Measurements from ENCODE around the gene GNL2. TPM values are rescaled to one million over a fixed set of nuclear protein-coding genes. Genes with fewer than 3 reads are reported as not detected.

Gene GNL2
- total and polyA plus RNA-seq, 9 of the 15 experiments (the other 6 are each of a cell fraction or from before 2014, with no cell fraction given) = 156 to 371 (median 263) TPM

DNA sequence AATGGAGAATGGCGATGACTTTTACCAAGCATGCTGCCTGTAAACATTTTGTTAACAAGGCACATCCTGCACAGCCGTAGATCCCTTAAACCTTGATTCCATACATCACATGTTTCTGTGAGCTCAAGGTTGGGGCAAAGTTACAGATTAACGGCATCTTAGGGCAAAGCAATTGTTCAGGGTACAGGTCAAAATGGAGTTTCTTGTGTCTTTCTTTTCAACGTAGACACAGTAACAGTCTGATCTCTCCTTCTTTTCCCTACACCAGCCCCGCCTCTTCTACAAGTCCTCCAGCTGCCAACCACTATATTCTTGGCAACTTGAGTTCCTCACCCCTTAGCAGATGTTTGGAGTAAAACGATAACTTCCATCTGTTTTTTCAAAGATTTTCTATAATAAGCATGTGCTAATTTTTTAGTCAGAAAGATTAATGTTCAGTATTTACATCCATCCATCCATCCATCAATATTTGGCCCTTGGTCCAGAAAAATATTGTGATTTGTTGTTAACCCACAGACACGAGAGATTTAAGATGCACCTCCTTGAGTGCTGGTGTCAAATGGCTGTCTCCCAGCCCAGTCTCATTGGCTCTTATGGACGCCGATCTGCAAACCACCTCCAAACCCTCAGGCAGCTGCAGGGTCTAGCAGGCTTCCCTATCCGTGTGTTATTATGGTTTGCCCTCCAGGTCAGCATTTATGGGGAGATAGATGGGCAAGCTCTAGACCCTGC is 35.2 kb downstream of the GNL2 start (continued):
- 0 out of 2 replicates have a peak, but pooled peaks have one; percentile 9 for TF ChIP-seq ZNF561 (CRISPR knock-in tag; conservative IDR thresholded peaks at IDR 0.05)
- 0 out of 2 replicates have a peak, but pooled peaks have one; percentile 26 for TF ChIP-seq ZNF707 (CRISPR knock-in tag; conservative IDR thresholded peaks at IDR 0.05)
- no peak for TF ChIP-seq LARP7 (IDR thresholded peaks at IDR 0.05)
- TF ChIP-seq, protein P1, sequence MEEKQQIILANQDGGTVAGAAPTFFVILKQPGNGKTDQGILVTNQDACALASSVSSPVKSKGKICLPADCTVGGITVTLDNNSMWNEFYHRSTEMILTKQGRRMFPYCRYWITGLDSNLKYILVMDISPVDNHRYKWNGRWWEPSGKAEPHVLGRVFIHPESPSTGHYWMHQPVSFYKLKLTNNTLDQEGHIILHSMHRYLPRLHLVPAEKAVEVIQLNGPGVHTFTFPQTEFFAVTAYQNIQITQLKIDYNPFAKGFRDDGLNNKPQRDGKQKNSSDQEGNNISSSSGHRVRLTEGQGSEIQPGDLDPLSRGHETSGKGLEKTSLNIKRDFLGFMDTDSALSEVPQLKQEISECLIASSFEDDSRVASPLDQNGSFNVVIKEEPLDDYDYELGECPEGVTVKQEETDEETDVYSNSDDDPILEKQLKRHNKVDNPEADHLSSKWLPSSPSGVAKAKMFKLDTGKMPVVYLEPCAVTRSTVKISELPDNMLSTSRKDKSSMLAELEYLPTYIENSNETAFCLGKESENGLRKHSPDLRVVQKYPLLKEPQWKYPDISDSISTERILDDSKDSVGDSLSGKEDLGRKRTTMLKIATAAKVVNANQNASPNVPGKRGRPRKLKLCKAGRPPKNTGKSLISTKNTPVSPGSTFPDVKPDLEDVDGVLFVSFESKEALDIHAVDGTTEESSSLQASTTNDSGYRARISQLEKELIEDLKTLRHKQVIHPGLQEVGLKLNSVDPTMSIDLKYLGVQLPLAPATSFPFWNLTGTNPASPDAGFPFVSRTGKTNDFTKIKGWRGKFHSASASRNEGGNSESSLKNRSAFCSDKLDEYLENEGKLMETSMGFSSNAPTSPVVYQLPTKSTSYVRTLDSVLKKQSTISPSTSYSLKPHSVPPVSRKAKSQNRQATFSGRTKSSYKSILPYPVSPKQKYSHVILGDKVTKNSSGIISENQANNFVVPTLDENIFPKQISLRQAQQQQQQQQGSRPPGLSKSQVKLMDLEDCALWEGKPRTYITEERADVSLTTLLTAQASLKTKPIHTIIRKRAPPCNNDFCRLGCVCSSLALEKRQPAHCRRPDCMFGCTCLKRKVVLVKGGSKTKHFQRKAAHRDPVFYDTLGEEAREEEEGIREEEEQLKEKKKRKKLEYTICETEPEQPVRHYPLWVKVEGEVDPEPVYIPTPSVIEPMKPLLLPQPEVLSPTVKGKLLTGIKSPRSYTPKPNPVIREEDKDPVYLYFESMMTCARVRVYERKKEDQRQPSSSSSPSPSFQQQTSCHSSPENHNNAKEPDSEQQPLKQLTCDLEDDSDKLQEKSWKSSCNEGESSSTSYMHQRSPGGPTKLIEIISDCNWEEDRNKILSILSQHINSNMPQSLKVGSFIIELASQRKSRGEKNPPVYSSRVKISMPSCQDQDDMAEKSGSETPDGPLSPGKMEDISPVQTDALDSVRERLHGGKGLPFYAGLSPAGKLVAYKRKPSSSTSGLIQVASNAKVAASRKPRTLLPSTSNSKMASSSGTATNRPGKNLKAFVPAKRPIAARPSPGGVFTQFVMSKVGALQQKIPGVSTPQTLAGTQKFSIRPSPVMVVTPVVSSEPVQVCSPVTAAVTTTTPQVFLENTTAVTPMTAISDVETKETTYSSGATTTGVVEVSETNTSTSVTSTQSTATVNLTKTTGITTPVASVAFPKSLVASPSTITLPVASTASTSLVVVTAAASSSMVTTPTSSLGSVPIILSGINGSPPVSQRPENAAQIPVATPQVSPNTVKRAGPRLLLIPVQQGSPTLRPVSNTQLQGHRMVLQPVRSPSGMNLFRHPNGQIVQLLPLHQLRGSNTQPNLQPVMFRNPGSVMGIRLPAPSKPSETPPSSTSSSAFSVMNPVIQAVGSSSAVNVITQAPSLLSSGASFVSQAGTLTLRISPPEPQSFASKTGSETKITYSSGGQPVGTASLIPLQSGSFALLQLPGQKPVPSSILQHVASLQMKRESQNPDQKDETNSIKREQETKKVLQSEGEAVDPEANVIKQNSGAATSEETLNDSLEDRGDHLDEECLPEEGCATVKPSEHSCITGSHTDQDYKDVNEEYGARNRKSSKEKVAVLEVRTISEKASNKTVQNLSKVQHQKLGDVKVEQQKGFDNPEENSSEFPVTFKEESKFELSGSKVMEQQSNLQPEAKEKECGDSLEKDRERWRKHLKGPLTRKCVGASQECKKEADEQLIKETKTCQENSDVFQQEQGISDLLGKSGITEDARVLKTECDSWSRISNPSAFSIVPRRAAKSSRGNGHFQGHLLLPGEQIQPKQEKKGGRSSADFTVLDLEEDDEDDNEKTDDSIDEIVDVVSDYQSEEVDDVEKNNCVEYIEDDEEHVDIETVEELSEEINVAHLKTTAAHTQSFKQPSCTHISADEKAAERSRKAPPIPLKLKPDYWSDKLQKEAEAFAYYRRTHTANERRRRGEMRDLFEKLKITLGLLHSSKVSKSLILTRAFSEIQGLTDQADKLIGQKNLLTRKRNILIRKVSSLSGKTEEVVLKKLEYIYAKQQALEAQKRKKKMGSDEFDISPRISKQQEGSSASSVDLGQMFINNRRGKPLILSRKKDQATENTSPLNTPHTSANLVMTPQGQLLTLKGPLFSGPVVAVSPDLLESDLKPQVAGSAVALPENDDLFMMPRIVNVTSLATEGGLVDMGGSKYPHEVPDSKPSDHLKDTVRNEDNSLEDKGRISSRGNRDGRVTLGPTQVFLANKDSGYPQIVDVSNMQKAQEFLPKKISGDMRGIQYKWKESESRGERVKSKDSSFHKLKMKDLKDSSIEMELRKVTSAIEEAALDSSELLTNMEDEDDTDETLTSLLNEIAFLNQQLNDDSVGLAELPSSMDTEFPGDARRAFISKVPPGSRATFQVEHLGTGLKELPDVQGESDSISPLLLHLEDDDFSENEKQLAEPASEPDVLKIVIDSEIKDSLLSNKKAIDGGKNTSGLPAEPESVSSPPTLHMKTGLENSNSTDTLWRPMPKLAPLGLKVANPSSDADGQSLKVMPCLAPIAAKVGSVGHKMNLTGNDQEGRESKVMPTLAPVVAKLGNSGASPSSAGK (IDR thresholded peaks at IDR 0.05) = no peak
- 0 out of 2 replicates have a peak, but pooled peaks have one; percentile 66 for TF ChIP-seq DDX20 (tag; IDR thresholded peaks at IDR 0.05; ENCODE audit: low read depth)
- no peak for TF ChIP-seq CBX1 (IDR thresholded peaks at IDR 0.05; ENCODE audit: low read depth)
- TF ChIP-seq ELF4 (CRISPR knock-in tag; IDR thresholded peaks at IDR 0.05) = 0 out of 2 replicates have a peak, but pooled peaks have one; percentile 19
- TF ChIP-seq ZFP30 (CRISPR knock-in tag; IDR thresholded peaks at IDR 0.05; ENCODE audit: borderline replicate concordance) = no peak
- TF ChIP-seq, protein P2, sequence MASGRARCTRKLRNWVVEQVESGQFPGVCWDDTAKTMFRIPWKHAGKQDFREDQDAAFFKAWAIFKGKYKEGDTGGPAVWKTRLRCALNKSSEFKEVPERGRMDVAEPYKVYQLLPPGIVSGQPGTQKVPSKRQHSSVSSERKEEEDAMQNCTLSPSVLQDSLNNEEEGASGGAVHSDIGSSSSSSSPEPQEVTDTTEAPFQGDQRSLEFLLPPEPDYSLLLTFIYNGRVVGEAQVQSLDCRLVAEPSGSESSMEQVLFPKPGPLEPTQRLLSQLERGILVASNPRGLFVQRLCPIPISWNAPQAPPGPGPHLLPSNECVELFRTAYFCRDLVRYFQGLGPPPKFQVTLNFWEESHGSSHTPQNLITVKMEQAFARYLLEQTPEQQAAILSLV (tag; IDR thresholded peaks at IDR 0.05) = 0 out of 2 replicates have a peak, but pooled peaks have one; percentile 35
- TF ChIP-seq, protein P3, sequence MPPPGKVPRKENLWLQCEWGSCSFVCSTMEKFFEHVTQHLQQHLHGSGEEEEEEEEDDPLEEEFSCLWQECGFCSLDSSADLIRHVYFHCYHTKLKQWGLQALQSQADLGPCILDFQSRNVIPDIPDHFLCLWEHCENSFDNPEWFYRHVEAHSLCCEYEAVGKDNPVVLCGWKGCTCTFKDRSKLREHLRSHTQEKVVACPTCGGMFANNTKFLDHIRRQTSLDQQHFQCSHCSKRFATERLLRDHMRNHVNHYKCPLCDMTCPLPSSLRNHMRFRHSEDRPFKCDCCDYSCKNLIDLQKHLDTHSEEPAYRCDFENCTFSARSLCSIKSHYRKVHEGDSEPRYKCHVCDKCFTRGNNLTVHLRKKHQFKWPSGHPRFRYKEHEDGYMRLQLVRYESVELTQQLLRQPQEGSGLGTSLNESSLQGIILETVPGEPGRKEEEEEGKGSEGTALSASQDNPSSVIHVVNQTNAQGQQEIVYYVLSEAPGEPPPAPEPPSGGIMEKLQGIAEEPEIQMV (tag; conservative IDR thresholded peaks at IDR 0.05; ENCODE audit: low read depth) = peak; percentile 52; the same call in 1 of the 2 replicates
- 0 out of 2 replicates have a peak, but pooled peaks have one; percentile 36 for TF ChIP-seq SMAD3 (CRISPR knock-in tag; conservative IDR thresholded peaks at IDR 0.05)
- 0 out of 2 replicates have a peak, but pooled peaks have one; percentile 36 for TF ChIP-seq ZNF197 (CRISPR knock-in tag; IDR thresholded peaks at IDR 0.05; ENCODE audit: low read depth)
- peak; percentile 45; the same call in 1 of the 2 replicates for TF ChIP-seq MEF2D (tag; conservative IDR thresholded peaks at IDR 0.05; ENCODE audit: low read depth)
